ENCODE measurements around the gene RIMKLB.

Gene RIMKLB, protein sequence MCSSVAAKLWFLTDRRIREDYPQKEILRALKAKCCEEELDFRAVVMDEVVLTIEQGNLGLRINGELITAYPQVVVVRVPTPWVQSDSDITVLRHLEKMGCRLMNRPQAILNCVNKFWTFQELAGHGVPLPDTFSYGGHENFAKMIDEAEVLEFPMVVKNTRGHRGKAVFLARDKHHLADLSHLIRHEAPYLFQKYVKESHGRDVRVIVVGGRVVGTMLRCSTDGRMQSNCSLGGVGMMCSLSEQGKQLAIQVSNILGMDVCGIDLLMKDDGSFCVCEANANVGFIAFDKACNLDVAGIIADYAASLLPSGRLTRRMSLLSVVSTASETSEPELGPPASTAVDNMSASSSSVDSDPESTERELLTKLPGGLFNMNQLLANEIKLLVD

DNA sequence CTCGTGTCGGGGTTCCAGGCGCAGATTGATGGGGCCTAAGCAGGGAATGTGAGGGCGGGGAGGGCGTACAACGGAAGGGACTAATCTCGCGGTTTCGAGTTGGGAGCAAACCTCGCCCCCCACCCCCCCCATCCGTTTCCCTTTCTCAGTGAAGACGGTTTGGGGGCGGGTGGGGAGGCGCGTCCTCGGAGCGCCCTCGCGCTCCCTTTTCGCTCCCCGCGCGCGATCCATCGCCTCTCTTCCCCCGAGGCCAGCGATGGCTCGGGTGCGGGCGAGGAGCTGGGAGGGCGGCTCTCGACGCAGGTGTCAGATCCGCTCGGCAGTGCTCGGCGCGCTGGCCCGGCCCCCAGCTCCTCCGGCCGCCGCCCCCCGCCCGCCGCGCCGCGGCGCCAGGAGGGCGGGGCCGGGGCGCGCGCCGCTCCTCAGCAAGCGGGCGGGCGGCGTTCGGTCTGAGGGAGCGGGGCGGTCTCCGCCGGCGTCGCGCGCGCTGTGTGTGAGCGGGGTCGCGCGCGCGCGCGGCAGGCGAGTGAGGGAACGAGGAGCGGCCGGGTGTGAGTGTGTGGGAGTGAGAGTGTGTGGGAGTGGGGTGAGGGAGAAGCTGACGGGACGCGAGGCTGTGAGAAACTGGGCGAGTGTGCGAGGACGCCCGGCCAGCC lies at the start of gene RIMKLB:
TSS of gene RIMKLB (plus strand) at position 516 of the 656 bp plus-strand sequence. CDS start 15,876 bp downstream, outside the sequence.
- DNase-seq: peak; percentile 90

DNA sequence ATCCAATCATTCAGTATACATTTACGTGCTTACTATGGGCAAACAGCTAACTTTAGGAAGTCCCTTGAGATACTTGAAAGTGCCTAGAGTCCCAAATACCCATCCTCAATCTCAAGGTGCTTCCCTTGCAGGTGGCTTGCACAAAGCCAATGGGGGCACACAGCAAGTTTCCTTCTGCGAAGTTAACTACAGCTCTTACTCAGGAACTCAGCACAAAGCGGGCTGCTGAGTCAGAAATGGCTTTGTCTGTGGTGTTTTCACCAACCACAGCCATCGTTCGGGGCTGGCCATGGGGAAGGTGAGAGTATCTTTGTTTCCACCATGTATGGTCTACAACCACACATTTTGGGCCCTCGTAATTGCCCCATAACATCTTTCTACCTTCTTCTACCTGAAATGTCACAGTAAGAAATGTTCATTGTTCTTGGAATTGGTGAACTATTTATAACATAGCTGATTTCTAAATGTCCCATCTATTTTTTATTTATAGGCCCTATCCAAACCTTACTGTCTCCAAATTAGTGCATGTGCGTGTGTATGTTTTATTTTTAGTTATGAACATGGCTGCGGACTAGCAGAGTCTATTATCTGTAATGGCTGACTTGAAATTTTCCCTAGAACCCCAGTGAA lies 49.1 kb upstream of the RIMKLB start:
- DNase-seq: no peak

DNA sequence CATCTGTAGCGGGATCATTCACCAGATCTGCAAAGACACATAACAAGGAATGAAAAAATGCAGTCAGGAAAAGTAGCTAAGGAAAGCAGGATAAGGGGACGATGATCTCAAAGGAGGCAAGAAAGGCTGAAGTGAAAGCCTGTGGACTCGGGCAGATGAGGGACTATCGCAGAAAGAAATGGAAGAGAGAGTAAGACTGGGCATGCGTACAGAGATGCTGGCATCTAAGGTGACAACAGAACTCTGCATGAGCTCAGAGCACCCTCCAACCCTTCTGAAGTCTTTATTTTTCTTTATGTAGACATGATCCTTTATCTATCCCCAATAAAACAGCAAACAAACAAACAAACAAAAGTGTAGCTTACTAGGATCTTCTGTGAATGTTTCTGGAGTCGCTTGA lies 42.4 kb upstream of the RIMKLB start:
- no peak for DNase-seq

DNA sequence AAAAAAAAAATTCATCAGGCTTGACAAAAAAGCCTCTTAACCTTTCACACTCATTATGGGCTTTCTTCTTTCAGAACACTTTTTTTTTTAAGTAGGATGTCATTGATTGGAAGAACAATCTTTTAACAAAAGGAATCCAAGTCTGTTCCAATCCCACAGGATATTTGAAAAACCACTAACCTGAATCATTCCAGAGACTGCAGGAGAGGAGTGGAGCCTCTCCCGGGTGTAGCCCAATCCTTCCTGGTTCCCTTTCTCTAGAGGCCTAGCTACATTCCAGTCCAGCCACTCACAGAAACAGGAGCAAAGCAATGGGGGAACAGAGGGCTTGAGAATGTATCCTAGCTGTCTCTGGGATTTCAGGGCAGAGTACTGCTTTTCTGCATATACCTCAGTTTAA lies 39.4 kb upstream of the RIMKLB start:
- DNase-seq: no peak

DNA sequence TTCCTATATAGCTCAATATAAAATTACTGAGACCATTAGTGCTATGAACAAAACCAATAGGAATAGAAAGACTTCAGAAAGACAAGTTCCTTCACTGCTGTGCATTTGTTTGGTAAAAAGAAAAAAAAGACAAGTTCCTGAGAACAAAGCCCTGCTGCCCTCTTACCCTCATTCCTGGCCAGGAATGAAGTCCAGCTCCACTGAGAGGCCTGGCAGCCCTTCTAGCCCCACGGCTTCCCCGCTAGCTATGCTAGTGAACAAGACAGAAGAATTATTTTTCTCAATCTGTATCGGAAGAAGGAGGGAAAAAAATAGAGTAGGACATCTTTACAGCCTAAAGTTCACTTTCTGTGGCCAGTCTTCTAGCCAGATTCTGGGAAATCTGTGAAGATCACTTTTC lies 36.8 kb upstream of the RIMKLB start:
- DNase-seq: no peak

DNA sequence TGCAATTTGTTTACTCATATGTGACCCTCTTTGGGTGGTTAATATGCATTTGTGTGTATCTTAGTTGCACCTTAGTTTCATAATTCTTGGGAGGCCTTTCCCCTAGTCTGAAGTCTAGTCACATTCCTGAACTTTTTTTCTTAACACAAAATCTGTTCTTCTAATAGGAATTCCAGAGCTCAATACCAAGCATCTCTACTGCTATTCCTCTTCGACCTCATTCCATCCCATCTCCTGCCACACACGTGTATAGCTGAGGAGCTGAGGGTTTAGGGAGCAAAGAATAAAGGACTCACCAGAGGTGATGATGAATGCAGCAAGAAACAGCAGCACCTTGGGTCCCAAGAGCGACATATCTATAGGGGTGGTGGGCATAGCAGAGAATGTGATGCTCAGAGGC lies 36.0 kb upstream of the RIMKLB start:
- no peak for DNase-seq

DNA sequence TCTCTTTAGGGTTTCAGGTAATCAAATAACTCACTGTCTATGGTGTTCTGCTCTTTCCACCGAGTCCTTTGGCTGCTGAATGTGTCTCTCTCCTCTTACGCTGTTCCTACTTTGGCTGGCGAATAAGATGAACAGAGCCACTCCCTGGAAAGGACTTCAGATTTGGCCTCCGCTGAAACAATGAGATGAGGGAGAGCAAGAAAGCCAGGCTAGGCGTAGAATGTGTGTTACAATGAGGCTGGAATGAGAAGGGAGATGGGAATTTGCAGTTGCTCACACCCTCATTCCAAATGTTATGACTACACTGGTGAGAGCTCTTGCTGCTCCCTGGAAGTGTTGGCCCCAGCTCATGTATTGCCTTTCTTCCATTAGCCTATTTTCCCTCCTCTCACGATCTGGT lies 35.2 kb upstream of the RIMKLB start, which contains the start of gene MFAP5:
TSS of gene MFAP5 (minus strand) at position 234 of the 400 bp plus-strand sequence. CDS start 722 bp downstream, outside the sequence.
- DNase-seq: peak; percentile 73

DNA sequence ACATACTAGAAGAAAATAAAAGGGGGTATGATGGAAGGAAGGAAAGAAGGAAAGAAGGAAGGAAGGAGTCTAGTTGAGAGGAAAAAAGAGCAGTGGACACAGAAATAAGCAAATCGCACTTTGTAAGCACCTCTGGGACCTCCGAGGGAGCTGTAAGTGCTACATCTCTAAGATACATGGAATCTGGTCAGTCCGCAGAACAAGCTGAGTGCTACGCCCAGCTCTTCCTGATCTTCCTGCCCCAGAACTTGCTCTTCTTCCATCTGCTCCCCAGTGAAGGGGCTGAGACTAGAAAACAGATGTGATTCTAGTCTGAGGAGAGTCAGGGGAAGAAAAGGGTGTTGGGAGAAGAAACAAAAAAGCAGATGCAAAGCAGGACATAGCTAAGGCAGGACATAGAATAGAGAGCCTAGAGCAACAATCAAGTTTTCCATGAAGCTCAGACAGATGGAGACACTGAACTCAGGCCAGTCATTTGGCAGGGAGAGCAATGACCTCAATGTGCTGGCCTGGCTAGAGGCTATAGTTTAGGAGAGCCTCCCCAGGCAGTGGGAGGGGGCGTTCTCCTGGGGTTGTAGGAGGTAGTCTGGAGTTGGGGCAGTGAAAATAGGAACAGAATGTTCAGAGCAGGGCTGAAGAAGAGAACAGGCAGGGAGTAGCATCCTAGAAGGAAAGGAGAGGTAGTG lies 33.4 kb upstream of the RIMKLB start:
- DNase-seq: peak; percentile 91

DNA sequence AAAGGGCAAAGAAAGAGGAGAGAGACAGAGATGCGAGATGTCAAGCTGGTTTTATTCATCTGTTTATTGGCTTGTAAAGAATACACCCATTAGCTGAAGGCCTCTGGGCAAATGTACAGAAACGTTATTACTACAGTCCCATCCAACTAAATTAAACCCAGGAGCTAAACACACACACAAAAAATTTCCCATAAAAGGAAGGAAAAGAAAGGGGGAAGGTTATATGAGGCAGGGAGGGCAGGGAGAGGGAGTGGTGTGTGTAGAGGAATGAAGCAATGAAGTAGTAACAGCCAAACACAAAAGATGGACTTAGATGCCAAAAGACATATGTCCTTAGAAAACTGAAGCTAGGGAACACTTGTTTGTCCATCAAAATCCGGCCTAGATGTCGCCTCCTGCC lies 32.0 kb upstream of the RIMKLB start:
- peak; percentile 41 for DNase-seq

DNA sequence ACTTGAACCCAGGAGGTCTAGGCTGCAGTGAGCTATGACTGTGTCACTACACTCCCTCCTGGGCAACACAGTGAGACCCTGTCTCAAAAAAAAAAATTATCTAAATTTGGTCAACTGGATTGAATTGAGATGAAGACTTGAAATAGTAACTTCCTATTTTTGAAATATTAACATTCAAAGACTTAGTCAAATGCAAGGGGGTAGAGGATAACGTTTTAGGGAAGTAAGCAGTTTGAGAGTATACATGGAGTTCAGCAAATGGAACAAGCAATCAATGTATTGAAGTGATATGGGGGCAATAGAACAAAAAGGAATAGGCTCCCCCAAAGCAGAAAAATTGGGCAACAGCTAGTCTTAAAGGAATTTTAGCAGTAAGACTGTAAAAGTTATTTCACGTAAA lies 30.5 kb upstream of the RIMKLB start:
- DNase-seq: no peak

DNA sequence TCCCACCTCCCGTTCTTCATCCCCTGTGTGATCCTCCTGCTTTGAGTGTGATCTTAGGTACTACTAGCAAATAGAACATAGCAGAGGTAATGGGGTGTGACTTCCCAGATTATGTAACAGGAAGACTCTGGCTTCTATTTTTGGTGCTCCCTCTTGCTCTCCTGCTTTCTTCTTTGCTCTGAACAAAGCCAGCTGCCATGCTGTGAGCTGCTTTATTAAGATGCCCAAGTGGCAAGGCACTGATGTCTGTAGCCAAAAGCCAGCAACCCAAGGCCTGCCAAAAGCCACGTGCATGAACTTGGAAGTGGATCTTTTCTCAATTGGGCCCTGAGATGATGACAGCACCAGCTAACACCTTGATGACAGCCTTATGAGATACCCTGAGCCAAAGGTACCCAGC lies 29.4 kb upstream of the RIMKLB start:
- no peak for DNase-seq

DNA sequence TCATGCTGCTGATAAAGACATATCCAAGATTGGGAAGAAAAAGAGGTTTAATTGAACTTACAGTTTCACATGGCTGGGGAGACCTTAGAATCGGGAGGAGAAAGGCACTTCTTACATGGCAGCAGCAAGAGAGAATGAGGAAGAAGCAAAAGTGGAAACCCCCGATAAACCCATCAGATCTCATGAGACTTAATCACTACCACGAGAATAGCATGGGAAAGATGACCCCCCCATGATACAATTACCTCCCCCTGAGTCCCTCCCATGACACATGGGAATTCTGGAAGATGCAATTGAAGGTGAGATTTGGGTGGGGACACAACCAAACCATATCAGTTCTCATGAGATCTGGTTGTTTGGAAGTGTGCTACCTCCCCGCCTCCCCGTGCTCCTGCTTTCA lies 25.4 kb upstream of the RIMKLB start:
- no peak for DNase-seq

DNA sequence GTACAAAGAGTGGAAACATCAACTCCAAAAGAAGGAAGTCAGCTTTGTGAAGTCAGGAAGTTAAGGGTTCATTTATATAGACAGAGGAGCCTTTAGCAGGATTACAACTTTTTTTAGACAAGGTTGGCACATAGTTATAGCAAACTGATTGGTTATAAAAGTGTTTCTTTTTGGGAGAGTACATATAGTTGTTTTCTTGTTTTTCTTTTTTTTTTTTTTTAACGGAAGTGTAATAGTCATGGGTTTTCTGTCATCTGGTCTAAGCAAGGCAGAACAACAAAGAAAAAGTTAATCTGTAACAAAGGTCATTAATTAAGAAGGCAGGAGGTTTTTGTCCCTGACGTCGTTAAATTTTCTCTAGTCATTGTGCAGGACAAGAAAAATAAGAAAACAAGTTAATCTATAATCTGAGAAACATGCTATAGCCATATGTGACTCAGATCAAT lies 22.2 kb upstream of the RIMKLB start:
- no peak for DNase-seq

DNA sequence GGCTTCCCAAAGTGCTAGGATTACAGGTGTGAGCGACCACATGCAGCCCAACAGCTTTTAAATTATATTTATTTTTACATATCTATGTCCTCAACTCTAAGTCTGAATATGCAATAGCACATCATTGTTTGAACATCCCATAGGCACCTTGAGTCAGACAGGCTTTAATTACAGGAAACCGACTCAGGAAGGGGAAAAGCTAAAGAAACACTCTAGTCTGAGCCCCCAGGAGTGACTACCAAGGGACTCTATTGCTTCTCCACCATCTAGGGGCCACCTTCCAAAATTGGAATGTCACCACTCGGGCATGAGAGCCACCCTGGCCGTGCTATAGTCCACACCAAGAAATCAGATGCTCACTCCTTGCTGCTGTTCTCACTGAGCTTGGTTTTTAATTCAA lies 21.1 kb upstream of the RIMKLB start:
- no peak for DNase-seq

DNA sequence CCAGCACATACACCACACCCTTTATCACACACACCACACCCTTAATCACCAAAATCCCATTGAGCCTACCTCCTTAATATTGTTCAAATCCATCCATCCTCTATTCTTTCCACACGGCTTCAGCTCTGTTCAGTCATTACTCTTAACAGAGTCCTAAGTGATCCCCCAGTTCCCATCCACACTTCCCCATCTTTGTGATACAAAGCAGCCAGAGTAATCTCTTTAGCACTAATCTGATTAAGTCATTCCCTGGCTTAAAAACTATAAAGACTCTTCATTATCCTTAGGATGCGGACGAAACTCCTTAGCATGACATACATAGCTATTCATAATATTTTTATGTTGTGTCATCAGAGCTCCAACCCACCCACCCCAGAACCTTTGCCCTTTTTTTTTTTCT lies 20.4 kb upstream of the RIMKLB start:
- no peak for DNase-seq

DNA sequence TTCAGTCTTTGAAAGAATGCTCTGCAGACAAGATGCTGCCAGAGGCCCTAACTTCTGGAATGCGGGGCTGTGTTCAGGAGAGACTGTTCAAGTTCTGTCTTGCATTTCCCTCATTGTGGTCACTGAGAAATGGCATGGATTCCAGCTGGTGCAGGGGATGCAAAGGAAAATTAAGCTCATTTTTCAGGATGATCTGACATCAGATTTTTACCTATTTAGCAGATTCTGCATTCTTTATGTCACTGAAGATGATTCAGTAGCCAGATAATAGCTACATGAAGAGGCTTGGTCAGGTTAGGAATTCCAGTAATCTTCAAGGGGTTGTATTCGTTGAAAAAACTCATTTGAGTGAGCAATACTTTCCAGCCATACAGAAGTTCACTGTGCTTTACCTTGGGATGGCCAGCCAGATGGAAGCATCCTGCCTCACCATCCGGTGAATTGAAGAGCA lies 19.1 kb upstream of the RIMKLB start:
- no peak for DNase-seq

DNA sequence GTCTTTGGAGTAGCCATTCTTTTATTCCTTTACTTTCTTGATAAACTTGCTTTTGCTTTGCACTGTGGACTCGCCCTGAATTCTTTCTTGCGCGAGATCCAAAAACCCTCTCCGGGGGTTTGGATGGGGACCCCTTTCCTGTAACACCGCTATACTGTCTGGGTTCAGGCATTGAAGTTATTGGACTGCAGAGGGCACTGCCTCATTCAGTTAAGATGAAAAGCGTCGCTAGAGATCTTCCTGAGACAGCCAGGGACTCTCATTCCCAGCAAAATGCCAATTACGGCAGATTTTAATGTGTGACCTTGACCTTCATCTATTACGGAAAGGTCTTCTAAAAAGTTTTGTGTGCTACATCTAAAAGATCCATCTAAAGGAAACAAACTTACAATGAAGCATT lies 17.3 kb upstream of the RIMKLB start:
- DNase-seq: no peak

DNA sequence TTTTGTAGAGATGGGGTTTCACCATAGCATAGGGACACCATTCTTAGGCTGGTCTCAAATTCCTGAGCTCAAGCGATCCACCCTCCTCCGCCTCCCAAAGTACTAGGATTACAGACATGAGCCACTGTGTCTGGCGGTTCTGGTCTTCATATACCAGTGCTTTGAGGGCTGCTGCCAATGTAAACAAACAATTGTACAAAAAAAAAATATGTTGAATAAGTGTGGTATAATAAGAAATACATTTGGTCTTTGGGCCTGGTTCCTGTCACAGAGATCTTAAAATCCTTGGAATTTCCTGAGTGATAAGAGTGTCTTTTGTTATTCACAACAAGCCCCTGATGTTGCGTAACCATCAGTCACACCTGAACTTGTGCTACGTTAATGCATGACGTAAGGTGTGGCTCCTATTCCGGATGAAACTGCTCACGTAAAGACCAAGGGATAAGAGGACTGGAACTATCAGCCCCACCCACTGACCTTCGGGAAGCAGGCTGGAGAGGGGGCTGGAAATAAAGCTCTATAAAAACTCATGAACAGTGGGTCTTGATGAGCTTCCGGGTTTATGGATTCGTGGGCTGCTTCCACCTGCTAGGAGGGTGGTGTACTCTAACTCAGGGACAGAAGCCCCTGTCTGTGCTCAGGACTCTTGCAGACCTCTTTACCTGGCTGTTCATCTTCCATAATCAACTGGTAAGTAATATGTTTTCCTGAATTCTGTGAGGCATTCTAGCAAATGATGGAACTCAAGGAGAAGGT lies 16.5 kb upstream of the RIMKLB start:
- DNase-seq: no peak

DNA sequence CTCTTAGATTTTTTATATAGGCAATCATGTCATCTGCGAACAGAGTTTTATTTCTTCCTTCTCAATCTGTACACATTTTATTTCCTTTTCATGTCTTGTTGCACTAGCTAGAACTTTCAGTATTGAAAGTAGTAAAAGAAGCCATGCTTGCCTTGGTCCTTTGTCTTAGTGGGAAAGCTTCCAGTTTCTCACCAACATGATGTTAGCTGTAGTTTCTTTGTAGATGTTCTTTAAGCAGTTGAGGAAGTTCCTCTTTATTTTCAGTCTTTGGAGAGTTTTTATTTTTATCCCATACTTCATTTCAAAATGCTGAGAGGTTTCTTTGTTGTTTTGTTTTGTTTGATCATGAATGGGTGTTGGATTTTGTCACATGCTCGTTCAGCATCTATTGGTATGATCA lies 12.7 kb upstream of the RIMKLB start:
- DNase-seq: no peak

DNA sequence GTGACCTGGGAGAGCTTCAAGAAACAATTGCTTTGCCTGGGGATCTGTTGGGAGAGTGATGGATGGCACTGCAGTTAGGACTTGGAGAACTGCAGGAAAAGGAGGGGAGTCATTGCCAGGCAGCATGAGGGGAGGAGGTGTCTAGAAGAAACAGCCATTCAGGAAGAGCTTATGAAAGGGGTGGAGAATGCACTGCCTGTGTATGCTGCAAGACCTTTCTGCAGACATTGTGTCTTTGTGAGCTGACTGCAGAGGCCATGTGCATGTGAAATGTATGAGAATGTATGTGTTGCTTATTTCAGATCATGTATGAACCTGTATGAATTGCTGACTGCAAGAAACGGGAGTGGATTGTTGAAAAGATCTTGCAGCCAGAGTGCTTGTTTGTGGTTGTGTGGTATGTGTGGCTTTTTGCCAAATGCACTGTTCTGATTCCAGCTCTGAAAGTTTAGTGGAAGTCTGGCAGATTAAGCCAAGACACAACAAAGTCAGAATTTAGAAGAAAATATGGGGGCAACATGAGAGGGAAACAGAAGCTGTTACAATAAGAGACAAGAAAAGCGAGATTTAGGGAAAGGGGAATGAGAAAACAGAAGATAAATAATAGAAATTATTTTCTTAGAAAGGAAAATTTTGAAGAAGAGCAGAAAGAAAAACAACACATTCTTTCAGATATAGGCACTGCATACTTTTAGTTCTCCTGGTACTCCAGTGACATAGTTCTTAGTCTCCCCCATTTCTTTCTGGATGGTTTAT lies 9.8 kb upstream of the RIMKLB start:
- DNase-seq: peak; percentile 85

DNA sequence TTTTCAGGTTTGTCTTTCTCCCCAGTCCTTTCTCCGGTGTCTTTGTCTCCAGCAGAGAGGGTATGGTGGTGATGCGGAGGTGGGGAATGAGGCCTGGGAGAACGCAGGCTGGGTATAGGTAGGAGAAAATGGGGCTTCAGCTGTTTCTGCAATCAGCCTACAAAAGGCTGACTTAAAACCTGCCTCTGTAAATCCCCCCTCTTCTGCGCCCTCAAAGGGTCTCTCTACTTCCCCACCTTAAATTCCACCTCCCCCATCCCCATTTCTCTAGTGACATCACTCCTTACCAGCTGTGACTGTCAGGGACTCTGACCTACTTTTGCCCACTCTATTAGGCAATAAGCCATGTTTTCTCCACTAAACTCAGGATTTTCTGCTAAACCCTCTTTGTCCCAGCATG lies 8.1 kb upstream of the RIMKLB start:
- DNase-seq: no peak

DNA sequence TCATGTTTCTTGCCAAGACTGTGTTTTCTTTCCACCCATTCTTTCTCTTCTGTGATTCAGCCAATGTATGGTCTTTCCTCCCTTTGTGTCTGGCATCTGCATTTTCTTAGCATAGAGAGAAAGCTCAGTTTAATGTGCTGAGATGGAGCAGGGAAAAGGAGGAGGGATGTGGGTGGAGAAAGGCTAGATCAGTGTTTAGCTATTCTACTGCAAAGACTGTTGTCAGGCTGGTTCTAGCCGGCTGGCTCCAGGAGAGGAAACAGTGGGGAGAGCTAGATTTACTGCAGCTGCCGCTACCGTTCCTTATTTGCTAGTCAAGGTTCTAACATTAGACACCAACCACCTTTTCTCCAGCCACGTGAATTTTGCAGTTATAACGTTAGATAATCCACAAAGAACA lies 5.2 kb upstream of the RIMKLB start:
- peak; percentile 87 for DNase-seq
